HepG2 (cell line): ENCODE measurements around the gene AKR1A1.

Experiments used
- BRCA1 ChIP-seq: sonication (generic); formaldehyde crosslinking; IDR thresholded peaks from 2 replicates; pipeline ENCODE4 v1.4.0; 2020; ENCODE audit warnings: missing genetic modification reagents
- EZH2 ChIP-seq: conservative IDR thresholded peaks from 2 replicates; pipeline ENCODE4 v1.6.1; 2012; ENCODE audit warnings: mild to moderate bottlenecking, low read depth, low read length, moderate library complexity
- KLF12 ChIP-seq: sonication (generic); formaldehyde crosslinking; IDR thresholded peaks from 2 replicates; pipeline ENCODE4 v1.4.0; 2020; ENCODE audit warnings: missing genetic modification reagents, borderline replicate concordance
- TF ChIP-seq, protein P1 (sequence below): sonication (generic); formaldehyde crosslinking; IDR thresholded peaks from 2 replicates; pipeline ENCODE4 v1.4.0; 2020; ENCODE audit warnings: missing genetic modification reagents
- TF ChIP-seq, protein P2 (sequence below): sonication (generic); formaldehyde crosslinking; IDR thresholded peaks from 2 replicates; pipeline ENCODE4 v1.5.0; 2020; ENCODE audit warnings: mild to moderate bottlenecking, missing genetic modification reagents, moderate library complexity
- TF ChIP-seq, protein P3 (sequence below): sonication (generic); formaldehyde crosslinking; IDR thresholded peaks from 2 replicates; pipeline ENCODE4 v1.4.0; 2020; ENCODE audit warnings: missing genetic modification reagents, borderline replicate concordance
- TF ChIP-seq, protein P4 (sequence below): sonication (generic); formaldehyde crosslinking; IDR thresholded peaks from 2 replicates; pipeline ENCODE4 v1.9.0; 2021; ENCODE audit warnings: mild to moderate bottlenecking, missing genetic modification reagents

DNA sequence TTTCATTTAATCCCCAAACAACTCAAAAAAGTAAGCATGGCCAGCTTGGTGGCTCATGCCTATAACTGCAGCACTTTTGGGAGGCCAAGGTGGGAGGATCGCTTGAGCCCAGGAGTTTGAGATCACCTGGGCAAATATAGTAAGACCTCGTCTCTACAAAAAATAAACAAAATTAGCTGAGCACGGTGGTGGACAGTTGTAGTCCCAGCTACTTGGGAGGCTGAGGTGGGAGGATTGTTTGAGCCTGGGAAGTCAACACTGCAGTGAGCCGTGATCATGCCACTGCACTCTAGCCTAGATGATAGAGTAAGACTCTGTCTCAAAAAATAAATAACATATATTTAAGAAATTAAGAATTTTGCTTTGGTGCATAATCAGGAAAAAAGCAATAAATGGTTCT is 6.1 kb upstream of the AKR1A1 start:
- TF ChIP-seq, protein P1, sequence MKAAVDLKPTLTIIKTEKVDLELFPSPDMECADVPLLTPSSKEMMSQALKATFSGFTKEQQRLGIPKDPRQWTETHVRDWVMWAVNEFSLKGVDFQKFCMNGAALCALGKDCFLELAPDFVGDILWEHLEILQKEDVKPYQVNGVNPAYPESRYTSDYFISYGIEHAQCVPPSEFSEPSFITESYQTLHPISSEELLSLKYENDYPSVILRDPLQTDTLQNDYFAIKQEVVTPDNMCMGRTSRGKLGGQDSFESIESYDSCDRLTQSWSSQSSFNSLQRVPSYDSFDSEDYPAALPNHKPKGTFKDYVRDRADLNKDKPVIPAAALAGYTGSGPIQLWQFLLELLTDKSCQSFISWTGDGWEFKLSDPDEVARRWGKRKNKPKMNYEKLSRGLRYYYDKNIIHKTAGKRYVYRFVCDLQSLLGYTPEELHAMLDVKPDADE (CRISPR knock-in tag), result no peak
- TF ChIP-seq BRCA1 (CRISPR knock-in tag), result no peak
- no peak for TF ChIP-seq KLF12 (CRISPR knock-in tag)
- TF ChIP-seq, protein P2, sequence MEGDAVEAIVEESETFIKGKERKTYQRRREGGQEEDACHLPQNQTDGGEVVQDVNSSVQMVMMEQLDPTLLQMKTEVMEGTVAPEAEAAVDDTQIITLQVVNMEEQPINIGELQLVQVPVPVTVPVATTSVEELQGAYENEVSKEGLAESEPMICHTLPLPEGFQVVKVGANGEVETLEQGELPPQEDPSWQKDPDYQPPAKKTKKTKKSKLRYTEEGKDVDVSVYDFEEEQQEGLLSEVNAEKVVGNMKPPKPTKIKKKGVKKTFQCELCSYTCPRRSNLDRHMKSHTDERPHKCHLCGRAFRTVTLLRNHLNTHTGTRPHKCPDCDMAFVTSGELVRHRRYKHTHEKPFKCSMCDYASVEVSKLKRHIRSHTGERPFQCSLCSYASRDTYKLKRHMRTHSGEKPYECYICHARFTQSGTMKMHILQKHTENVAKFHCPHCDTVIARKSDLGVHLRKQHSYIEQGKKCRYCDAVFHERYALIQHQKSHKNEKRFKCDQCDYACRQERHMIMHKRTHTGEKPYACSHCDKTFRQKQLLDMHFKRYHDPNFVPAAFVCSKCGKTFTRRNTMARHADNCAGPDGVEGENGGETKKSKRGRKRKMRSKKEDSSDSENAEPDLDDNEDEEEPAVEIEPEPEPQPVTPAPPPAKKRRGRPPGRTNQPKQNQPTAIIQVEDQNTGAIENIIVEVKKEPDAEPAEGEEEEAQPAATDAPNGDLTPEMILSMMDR (CRISPR knock-in tag), result no peak
- TF ChIP-seq EZH2, result no peak
- TF ChIP-seq, protein P3, sequence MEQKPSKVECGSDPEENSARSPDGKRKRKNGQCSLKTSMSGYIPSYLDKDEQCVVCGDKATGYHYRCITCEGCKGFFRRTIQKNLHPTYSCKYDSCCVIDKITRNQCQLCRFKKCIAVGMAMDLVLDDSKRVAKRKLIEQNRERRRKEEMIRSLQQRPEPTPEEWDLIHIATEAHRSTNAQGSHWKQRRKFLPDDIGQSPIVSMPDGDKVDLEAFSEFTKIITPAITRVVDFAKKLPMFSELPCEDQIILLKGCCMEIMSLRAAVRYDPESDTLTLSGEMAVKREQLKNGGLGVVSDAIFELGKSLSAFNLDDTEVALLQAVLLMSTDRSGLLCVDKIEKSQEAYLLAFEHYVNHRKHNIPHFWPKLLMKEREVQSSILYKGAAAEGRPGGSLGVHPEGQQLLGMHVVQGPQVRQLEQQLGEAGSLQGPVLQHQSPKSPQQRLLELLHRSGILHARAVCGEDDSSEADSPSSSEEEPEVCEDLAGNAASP (CRISPR knock-in tag), result no peak
- TF ChIP-seq, protein P4, sequence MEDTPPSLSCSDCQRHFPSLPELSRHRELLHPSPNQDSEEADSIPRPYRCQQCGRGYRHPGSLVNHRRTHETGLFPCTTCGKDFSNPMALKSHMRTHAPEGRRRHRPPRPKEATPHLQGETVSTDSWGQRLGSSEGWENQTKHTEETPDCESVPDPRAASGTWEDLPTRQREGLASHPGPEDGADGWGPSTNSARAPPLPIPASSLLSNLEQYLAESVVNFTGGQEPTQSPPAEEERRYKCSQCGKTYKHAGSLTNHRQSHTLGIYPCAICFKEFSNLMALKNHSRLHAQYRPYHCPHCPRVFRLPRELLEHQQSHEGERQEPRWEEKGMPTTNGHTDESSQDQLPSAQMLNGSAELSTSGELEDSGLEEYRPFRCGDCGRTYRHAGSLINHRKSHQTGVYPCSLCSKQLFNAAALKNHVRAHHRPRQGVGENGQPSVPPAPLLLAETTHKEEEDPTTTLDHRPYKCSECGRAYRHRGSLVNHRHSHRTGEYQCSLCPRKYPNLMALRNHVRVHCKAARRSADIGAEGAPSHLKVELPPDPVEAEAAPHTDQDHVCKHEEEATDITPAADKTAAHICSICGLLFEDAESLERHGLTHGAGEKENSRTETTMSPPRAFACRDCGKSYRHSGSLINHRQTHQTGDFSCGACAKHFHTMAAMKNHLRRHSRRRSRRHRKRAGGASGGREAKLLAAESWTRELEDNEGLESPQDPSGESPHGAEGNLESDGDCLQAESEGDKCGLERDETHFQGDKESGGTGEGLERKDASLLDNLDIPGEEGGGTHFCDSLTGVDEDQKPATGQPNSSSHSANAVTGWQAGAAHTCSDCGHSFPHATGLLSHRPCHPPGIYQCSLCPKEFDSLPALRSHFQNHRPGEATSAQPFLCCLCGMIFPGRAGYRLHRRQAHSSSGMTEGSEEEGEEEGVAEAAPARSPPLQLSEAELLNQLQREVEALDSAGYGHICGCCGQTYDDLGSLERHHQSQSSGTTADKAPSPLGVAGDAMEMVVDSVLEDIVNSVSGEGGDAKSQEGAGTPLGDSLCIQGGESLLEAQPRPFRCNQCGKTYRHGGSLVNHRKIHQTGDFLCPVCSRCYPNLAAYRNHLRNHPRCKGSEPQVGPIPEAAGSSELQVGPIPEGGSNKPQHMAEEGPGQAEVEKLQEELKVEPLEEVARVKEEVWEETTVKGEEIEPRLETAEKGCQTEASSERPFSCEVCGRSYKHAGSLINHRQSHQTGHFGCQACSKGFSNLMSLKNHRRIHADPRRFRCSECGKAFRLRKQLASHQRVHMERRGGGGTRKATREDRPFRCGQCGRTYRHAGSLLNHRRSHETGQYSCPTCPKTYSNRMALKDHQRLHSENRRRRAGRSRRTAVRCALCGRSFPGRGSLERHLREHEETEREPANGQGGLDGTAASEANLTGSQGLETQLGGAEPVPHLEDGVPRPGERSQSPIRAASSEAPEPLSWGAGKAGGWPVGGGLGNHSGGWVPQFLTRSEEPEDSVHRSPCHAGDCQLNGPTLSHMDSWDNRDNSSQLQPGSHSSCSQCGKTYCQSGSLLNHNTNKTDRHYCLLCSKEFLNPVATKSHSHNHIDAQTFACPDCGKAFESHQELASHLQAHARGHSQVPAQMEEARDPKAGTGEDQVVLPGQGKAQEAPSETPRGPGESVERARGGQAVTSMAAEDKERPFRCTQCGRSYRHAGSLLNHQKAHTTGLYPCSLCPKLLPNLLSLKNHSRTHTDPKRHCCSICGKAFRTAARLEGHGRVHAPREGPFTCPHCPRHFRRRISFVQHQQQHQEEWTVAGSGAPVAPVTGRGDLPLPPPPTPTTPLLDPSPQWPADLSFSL (CRISPR knock-in tag), result no peak
